GM10847 (cell line): ENCODE measurements around the gene FOXM1.

Experiments
- POLR2A ChIP-seq: IDR thresholded peaks from 2 replicates; pipeline ENCODE4 v1.6.1; 2011; ENCODE audit not compliant: insufficient read length; ENCODE audit errors: extremely low read depth

FOXM1 gene

GRCh38 chr12:2857576-2857975, 19.4 kb downstream of the FOXM1 start:
- no peak for TF ChIP-seq POLR2A

- no peak for TF ChIP-seq POLR2A
These were observed 19.9 kb downstream of the FOXM1 start, which contains the start of gene TEX52 for GRCh38 chr12:2857021-2857431. Gene TEX52, minus strand, starts transcription at chr12:2857039. Its CDS starts 13 bp downstream, at chr12:2857026.

- TF ChIP-seq POLR2A = no peak
These were observed 20.9 kb downstream of the FOXM1 start for GRCh38 chr12:2856051-2856450.

GRCh38 chr12:2855546-2855945, 21.4 kb downstream of the FOXM1 start:
- TF ChIP-seq POLR2A = no peak

- no peak for TF ChIP-seq POLR2A
These were observed 22.1 kb downstream of the FOXM1 start for GRCh38 chr12:2854669-2855453.

- no peak for TF ChIP-seq POLR2A
These were observed 23.3 kb downstream of the FOXM1 start for GRCh38 chr12:2853626-2854025.

- TF ChIP-seq POLR2A = no peak
These were observed 25.0 kb downstream of the FOXM1 start for GRCh38 chr12:2851931-2852330.

- no peak for TF ChIP-seq POLR2A
These were observed 31.7 kb downstream of the FOXM1 start for GRCh38 chr12:2845280-2845679.

GRCh38 chr12:2844786-2845185, 32.2 kb downstream of the FOXM1 start:
- TF ChIP-seq POLR2A = no peak

GRCh38 chr12:2842948-2843347, 34.0 kb downstream of the FOXM1 start:
- no peak for TF ChIP-seq POLR2A

- no peak for TF ChIP-seq POLR2A
These were observed 35.8 kb downstream of the FOXM1 start for GRCh38 chr12:2841056-2841650.

- TF ChIP-seq POLR2A = no peak
These were observed 40.4 kb downstream of the FOXM1 start for GRCh38 chr12:2836574-2836973.

GRCh38 chr12:2835691-2836403, 41.1 kb downstream of the FOXM1 start:
- no peak for TF ChIP-seq POLR2A

GRCh38 chr12:2834581-2835491, 42.1 kb downstream of the FOXM1 start, which contains the start of gene NRIP2:
Gene NRIP2, minus strand, starts transcription at chr12:2835035. Its CDS starts 52 bp downstream, at chr12:2834983.
- TF ChIP-seq POLR2A = no peak

- no peak for TF ChIP-seq POLR2A
These were observed 43.2 kb downstream of the FOXM1 start for GRCh38 chr12:2833810-2834209.
